ENCODE results near the gene RAB44.

- no peak for TF ChIP-seq CTCF (IDR thresholded peaks at IDR 0.05)
- TF ChIP-seq POLR2A (IDR thresholded peaks at IDR 0.05) = no peak
Observed at GRCh38 chr6:36665180-36665579, 32.4 kb upstream of the RAB44 start.

All from adrenal gland (tissue), 5 donors.